ENCODE results near the gene RNF214.
"Not testable (repeated sequence)": the region's sequence is repeated elsewhere in the genome, so short reads cannot be mapped to it uniquely, and the experiment has no call there.

Gene RNF214

GRCh38 chr11:117232092-117232878, at the start of gene RNF214:
TSS of gene RNF214 (plus strand) at chr11:117232671. CDS start at chr11:117234273, 1,602 bp downstream.
- peak; percentile 81 to 82 for DNase-seq

- not testable (repeated sequence) for DNase-seq
Measured at GRCh38 chr11:117183178-117183577, 49.3 kb upstream of the RNF214 start.

- DNase-seq, result no peak
Measured at GRCh38 chr11:117183724-117184349, 48.6 kb upstream of the RNF214 start.

DNA sequence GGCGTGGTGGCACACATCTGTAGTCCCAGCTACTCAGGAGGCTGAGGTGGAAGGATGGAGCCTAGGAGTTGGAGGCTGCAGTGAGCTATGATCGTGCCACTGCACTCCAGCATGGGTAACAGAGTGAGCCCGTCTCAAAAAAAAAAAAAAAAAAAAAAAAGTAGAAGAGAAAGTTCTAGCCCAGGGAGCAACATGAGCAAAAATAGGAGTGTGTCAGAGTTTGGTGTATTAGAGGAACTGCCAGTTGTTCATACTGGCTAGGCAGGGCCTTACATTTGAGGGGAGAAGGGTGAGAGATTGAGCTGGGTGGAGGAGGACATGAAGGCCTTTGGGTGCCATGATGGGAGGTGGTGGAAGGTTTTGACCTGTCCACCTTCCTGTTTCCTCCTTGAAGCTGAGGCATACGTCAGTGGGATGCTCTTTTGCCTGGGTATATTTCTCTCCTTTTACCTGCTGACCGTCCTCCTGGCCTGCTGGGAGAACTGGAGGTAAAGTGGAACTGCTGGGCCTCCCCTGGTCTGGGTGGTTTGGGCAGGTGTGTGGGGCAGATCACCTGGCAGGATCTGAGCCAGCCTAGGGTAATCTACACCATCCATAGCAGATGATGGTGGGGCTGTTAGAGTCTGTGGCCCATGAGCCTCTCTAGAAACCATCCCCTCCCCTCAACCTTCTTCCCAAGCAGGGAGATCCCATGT, 46.6 kb upstream of the RNF214 start:
- DNase-seq, result peak in 1 of 2 donors; percentile 30

GRCh38 chr11:117186431-117186761, 46.1 kb upstream of the RNF214 start:
- DNase-seq, result no peak

DNA sequence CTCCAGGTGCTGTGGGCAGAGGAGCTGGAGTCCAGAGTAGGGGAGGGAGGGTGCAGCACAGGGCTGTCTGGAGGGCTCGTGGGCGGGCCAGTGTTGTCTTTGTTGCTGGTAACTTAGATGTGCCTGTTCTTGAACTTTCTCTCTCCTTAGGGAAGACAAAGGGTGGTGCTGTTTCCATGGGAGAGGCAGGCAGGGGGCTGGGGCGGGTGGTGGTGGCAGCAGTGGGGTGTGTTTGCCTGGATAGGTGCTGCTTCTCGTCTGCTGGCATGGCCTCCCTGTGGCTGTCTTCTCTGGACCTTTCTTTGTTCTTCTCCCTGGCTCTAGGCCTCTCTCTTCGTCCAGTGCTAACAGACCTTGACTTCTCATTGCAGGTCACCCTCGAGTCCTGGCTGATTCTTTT, 45.5 kb upstream of the RNF214 start:
- peak in 1 of 2 donors; percentile 7 for DNase-seq

- DNase-seq, result no peak
Measured at GRCh38 chr11:117187428-117187798, 45.1 kb upstream of the RNF214 start.

DNA sequence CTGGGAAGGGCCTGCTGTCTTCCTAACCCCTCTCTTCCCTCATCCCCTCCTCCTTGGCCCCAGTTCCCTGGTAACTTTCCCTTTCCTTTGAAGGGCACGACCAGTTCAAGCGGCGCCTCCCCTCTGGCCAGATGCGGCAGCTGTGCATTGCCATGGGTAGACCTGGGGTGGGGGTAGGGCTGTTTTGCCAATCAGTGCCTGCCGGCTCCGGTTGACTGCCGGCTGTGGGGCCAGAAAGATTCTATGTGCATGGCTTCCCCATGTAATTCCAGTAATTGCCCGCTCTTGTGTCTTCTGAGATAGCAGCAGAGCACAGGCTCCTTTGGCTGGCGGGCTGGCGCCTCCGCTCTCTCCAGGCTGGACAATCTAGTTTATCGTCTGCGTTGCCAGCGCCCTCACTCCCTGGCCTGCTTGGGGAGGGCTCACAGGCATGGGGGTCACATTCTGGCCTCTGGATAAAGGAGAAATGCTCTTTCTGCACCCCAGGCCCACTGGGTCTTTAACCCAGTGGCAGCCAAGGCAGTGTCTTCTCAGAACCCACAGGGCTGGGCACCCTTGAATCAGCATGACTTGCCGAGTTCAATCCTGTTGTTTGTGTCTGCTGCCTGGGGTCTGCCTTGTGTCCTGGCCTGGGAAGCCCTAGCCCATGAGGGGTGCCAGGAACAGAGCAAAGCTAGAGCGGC, 44.5 kb upstream of the RNF214 start:
- peak in 1 of 2 donors; percentile 8 for DNase-seq

- DNase-seq, result no peak
Measured at GRCh38 chr11:117188620-117189081, 43.8 kb upstream of the RNF214 start.

DNA sequence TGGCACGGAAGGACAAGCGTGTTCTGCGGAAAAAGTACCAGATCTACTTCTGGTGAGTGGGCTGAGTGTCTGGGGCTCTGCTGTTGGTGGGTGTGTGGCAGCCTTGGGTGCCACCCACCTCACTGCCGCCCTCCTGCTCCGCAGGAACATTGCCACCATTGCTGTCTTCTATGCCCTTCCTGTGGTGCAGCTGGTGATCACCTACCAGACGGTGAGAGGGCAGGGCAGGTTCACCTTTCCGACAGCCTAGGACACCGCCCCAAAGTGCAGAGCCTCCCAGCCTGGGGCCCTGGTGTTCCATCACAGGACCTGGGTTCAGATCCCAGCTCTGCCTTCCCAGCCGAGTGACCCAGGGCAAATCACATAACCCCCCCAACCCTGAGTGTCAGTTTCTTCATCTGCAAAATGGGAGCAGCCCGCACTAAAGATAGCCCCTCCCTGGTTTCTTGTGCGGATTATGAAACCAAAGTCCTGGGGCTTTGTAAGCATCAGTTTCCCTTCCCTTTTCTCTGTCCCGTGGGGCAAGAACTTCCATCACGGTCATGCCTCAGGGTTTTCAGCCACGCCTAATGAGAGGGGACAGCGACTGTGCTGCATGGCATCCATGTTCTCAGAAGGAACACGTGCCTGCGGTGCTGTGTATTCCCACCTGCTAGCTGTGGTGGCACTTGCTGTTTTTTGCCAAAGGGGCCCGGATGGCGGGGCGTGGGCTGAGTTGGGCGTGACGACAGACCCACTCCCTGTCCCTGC, 43.1 kb upstream of the RNF214 start:
- DNase-seq, result peak; percentile 15 to 82

GRCh38 chr11:117189941-117190544, 42.4 kb upstream of the RNF214 start:
- no peak for DNase-seq

DNA sequence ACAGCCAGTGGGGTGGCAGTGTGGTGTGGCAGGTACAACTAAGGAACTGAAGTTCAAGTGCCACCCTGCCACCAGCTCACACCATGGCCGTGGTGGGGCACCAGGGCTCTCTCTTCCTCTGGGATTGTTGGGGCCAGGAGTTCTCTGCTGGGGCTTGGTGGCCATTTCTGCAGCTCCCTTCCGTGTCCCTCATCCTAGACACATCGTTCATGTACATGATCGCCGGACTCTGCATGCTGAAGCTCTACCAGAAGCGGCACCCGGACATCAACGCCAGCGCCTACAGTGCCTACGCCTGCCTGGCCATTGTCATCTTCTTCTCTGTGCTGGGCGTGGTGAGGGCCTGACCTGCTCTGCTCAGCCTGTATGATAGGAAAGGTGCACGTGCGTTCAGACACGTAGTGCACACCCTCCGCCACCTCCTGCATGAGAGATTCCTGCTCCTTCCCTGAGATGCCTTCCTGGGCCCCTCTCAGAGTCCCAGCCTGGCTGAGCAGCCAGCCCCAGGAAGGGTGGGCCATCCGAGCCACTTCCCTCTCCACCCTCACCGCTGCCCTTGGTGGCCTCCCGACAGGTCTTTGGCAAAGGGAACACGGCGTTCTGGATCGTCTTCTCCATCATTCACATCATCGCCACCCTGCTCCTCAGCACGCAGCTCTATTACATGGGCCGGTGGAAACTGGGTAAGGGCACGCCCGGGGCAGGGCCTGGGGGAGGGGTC, 40.6 kb upstream of the RNF214 start:
- no peak for DNase-seq

DNA sequence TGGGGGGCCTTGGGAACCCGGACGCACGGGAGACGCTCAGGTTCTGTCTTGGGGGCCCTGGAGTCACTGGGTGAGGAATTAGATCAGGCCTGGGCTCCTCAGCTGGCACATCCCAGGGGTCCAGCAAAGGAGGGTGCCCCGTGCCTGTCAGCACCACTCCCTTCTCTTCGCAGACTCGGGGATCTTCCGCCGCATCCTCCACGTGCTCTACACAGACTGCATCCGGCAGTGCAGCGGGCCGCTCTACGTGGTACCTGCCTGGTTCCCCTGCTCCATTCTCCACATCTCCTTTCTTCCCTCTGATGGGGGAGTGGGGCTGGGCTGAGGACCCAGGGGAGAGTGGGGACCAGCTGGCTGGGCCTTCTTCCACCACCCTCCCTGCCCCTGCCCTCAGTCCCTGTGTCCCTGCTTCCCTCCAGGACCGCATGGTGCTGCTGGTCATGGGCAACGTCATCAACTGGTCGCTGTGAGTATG, 40.0 kb upstream of the RNF214 start:
- no peak for DNase-seq

GRCh38 chr11:117193130-117194020, 39.1 kb upstream of the RNF214 start:
- no peak for DNase-seq

DNA sequence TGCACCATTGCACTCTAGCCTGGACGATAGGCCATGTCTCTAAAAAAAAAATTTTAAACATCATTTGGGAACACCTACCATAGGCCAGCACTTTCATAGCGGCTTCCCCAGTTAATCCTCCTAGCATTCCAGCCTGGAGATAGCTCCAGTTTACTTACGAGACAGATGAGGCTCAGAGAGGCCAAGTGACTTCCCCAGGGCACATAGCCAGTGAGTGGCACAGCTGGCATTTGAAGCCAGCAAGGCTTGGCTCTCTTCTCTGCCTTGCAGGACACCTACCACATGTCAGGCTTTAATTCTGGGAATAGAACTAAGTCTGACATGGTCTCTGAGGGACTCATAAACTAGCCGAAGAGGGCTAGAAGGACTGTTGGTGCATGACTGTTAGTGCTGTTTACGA, 38.2 kb upstream of the RNF214 start:
- no peak for DNase-seq

- no peak for DNase-seq
Measured at GRCh38 chr11:117195258-117195657, 37.2 kb upstream of the RNF214 start.

- no peak for DNase-seq
Measured at GRCh38 chr11:117195761-117196160, 36.7 kb upstream of the RNF214 start.

GRCh38 chr11:117197006-117197405, 35.5 kb upstream of the RNF214 start:
- DNase-seq, result no peak

GRCh38 chr11:117197516-117198456, 34.7 kb upstream of the RNF214 start:
- DNase-seq, result no peak

Data from CD4-positive, alpha-beta T cell treated with Interleukin-4 for 1 hour (primary cell).